GM19035 (cell line): Measurements from ENCODE around the gene KHDC3L.

Source experiments
- ATAC-seq: cut with Tn5 transposase; IDR thresholded peaks from one replicate; pipeline ENCODE4 v1.9.1; 2021; ENCODE audit not compliant: unreplicated experiment

The KHDC3L gene, protein sequence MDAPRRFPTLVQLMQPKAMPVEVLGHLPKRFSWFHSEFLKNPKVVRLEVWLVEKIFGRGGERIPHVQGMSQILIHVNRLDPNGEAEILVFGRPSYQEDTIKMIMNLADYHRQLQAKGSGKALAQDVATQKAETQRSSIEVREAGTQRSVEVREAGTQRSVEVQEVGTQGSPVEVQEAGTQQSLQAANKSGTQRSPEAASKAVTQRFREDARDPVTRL

DNA sequence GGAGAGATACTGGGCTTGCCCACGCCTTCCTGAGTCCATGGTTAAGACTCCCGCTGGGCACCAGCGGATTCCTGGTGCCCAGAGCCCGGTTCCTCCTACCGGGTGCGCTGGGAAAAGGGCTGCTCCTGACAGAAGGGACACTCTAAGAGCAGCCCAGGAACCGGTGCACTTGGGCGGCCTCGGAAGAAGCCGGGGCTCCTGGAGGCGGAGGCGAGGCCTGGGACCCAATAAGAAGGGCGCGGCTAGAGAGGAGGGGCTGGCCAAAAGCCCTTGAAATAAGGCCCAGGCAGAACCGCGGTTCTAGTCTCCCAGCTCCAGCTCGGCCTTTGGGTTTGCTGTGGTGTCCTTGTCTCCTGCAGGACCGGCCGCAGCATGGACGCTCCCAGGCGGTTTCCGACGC, at the start of gene KHDC3L:
Gene KHDC3L, plus strand, starts transcription at position 301 of the 400 bp plus-strand sequence. Its CDS starts 72 bp downstream, at position 373.
- no peak for ATAC-seq

DNA sequence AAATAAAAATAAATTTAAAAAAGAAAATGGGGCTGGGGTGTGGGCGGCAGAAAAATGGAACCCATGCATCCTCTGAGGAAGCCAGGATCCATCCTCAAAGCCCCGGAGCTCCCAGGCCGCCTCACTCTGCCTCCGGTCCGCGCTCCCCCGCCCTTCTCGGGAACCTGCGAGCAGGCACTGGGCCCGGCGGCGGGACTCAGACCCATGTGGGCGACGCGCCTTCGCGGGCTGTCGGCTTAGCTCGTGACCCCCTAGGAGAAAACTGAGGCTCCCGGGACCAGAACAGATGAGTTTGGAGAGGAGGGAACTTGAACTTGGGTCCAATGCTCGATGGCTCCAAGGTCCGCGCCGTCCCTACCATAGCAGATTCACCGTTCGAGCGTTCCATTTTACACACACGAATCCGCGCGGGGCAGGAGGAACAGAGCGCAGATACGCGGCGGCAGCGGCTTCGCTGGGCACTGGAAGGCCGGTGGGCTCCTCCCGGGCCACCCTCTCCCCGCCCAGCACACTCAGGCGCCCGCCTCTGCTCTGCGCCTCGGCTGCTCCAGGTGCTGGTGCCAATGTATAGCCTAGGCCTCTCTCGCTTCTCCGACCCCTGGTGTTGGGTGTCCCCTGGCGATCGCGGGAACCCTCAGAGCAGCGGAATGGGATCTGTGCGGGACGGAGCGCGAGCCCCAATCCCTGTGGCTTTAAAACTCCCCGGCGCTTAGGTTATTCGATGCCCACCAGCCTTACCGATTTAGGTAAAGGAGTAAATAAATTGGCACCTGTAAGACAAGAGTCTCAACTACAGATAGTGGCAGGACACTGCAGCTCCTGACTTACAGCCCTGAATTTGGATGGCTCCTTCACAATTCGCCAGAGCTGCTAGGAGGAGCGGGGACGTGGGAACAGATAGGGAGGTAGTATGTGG, 47.6 kb upstream of the KHDC3L start:
- ATAC-seq = no peak

DNA sequence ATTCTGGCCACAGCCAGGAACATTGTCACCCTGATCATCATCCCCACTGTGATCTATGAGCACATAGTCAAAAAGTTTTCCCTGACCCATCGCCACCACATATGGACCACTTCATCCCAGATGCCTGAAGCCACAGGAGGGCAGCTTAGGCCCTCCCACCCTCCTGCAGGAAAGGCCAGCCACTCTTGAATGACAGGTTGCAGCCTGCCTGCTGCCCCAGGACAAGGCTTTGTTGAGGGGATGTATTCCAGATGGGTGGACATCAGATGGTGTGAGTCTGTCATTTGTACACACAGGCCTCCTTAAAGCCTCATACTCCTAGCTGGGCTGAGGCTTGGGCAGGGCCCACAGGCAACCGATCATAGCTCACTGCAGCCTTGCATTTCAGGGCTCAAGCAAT, 39.1 kb upstream of the KHDC3L start:
- ATAC-seq = no peak

DNA sequence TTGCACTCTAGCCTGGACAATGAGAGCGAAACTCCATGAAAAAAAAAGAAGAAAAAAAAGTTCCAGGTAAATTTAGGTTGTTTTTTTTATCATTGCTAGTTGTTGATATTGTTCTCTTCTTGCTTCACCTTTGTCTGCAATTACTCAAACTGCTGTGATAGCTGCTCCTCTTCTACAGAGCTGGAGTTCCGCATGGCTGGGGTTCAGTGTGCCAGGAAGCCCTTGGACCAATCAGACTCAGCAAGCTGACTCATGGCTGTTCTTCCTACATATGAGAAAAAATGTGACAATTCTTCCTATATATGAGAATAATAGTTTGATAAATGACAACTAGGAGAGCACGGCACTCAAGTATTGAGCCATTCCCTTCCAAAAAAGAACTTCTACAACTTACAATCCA, 36.8 kb upstream of the KHDC3L start:
- ATAC-seq = no peak

DNA sequence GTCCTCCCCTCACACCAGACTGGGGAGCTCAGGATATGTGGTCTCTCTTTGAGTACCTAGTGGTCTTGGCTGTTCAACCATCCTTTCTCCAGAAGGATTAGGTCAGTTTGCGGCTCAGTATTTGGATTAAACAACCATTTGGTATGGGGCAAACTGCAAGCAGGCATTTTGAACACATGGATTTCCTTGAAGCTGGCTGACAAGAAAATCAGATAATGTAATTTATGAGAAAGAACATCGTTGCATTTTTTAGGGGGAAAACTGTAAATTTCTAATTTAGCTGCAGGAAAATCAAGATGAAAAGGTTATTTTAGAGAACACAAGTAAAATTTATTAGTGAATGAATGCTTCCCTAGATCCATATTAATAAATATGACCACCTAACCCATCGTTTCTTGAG, 33.7 kb upstream of the KHDC3L start:
- ATAC-seq = no peak

DNA sequence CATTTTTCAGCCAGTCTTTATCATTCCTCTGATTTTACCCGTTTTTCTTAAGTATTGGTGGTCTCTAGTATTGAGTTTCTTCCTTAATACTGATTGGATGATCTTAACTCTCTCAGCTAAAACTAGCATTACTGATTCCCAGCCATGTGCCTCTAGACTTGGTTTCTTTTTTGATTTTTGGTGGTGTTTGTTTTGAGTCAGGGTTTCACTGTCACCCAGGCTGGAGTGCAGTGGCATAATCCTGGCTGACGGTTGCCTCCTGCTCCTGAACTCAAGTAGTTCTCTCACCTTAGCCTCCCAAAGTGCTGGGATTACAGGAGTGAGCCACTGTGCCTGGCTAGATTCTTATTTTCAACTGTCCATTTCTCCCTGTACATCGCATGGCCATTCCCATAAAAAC, 33.3 kb upstream of the KHDC3L start:
- no peak for ATAC-seq

DNA sequence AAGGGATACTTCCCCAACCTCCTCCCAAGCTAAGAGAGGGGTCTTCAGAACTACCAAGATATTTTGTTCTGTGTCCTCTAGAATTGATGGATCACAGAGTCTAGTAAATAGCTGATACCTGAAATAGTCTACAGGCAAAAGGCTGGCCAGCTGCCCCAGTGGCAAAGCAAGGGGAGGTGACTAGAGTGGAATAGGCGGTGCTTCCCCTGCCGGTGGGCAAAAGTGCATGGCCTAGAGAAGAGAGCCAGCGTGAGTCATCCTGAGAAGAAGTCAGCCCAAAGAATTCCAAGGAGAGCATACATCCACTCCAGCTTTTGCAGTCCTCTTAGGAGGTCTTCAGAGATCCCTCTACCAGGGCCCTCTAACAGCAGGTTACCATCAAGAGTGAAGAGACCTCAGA, 23.1 kb upstream of the KHDC3L start:
- ATAC-seq = no peak

GRCh38 chr6:73340048-73340447, 22.4 kb upstream of the KHDC3L start:
- no peak for ATAC-seq

DNA sequence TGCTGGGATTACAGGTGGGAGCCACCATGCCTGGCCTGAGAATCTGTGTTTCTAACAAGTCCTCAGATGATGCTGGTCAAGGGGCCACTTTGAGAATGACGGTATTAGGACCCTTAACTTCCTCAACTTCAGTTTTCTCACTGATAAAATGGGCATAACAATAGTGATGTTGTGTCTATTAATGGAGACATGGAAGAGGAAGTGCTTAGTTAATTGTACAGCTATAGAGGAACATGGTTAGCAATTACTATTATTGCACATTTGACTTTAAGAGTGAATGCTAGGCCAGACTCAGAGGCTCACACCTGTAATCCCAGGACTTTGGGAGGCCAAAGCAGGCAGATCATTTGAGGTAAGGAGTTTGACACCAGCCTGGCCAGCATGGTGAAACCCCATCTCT, 21.1 kb upstream of the KHDC3L start:
- ATAC-seq = no peak

- no peak for ATAC-seq
Observed at GRCh38 chr6:73342174-73342573, 20.3 kb upstream of the KHDC3L start.

GRCh38 chr6:73343164-73343563, 19.3 kb upstream of the KHDC3L start:
- ATAC-seq = no peak

- no peak for ATAC-seq
Observed at GRCh38 chr6:73348550-73349204, 13.8 kb upstream of the KHDC3L start.

GRCh38 chr6:73349311-73349710, 13.1 kb upstream of the KHDC3L start:
- no peak for ATAC-seq

DNA sequence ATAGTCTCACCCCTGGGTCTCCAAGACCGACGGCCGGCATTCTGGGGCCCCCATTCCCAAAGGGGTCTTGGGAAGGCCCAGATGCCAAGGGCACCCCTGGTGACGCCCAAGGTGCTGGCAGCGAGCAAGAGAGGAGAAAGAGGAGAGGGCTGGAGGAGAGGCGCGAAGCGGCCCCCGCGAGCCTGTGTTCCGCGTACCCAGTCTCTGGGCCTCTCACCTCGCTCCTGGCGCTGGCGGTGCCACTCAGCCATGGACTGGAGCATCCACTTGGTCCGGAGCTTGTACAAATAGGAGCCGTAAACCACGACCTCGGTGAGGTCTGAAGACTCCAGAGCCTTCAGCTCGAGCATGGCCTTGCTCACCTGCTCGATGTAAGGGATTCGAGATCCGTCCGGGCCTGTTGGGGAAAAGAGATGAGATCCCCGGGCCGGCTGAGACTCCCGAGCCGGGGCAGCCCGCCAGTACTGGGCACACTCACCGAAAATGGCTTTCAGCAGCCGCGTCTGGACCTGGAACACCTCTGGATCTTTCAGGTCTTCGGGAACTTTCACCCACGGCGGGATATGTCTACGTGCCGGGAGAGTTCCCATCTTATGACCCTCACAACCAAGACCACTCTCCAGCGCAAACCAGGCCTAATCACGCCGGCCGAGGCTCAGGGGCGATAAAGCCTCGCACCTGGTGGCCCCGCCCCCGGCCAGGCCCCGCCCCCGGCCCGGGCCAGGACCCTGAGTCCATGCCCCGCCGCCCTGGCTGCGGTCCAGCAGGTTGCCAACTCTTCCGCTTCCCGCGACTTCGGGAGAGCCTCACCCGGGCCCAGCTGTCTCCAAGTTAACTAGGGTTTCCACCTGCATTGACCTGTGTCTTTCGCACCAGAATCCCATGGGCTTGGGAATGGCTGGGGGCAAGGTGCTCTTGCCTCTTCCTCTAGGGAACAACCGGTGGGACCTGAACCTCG, 8.5 kb upstream of the KHDC3L start, which contains the start of gene DPPA5:
Gene DPPA5, minus strand, starts transcription at position 641 of the 958 bp plus-strand sequence. Its CDS starts 51 bp downstream, at position 590.
- ATAC-seq = no peak

GRCh38 chr6:73362869-73363536, 545 bp downstream of the KHDC3L start:
- ATAC-seq = no peak

DNA sequence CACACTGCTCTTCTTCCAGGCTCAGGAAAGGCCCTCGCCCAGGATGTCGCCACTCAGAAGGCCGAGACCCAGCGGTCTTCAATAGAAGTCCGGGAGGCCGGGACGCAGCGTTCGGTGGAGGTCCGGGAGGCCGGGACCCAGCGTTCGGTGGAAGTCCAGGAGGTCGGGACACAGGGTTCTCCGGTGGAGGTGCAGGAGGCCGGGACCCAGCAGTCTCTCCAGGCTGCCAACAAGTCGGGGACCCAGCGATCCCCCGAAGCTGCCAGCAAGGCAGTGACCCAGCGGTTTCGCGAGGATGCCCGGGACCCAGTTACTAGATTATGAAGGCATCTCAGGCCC, 1.0 kb downstream of the KHDC3L start:
- no peak for ATAC-seq

DNA sequence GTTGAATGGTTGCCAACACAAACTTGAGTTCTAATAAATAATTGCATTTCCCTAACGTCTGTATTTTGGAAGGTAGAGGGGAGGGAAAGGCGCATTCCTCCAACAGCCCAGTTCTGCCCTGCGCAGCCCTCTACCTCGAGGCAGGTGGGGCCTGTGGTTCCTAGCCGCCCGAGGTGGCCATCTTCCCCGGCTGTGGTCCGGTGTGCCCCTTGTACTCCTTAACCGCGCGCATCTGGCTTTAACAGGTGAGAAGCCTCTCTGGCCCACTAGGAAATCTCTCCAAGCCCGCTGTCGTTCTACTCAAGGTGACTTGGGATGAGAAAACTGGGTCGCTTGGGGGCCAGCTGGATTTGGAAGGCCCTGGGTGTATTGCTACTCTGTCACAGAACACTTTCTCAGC, 1.7 kb downstream of the KHDC3L start:
- no peak for ATAC-seq

DNA sequence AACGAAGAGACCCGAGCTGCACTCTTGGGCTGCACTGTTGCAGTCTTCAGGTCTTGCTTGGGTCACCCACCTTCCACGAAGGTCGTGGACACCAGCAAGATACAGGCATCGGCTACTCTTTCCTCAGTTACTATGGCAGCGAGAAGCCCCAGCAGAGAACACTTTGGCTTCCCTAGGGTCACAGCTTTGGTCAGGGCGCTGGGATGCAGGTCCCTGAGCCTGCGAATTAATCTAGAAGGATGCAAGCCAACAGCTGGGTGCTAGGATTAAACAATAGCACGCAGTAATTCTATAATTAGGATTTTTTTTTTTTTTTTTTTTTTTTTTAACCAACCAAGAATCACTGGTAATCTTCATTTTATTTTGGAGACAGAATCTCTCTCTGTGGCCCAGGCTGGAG, 2.1 kb downstream of the KHDC3L start:
- no peak for ATAC-seq

- ATAC-seq = no peak
Observed at GRCh38 chr6:73367761-73368355, 5.4 kb downstream of the KHDC3L start.

DNA sequence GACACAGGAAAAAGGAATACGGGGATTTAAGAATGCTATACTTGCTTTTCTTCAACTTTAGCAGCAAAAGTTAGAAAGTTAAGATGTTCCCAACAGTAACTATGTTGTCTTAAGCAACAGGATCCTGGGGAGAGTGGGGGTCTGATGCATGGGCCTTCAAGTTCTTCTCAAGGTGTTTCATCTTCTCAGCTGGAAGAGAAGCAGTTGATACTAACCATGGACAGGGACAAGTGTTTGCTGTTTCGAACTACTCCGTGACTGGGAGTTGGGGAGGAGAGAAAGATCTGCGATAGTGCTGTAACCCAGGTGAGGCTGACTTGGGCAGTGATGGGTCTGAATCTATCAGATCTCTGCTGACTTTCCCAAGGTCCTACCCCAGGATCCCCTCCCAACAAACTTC, 6.2 kb downstream of the KHDC3L start:
- ATAC-seq = no peak
